ENCODE measurements around the gene DNAH17.
"Not testable (repeated sequence)": the region's sequence is repeated elsewhere in the genome, so short reads cannot be mapped to it uniquely, and the experiment has no call there.

Gene DNAH17

GRCh38 chr17:78476149-78476548, 101.0 kb downstream of the DNAH17 start:
- no peak for DNase-seq

- DNase-seq = no peak
These were observed 102.0 kb downstream of the DNAH17 start for GRCh38 chr17:78475211-78475610.

GRCh38 chr17:78474614-78475146, 102.5 kb downstream of the DNAH17 start:
- no peak for DNase-seq

GRCh38 chr17:78473951-78474613, 103.1 kb downstream of the DNAH17 start:
- DNase-seq = no peak

- DNase-seq = no peak
These were observed 104.9 kb downstream of the DNAH17 start for GRCh38 chr17:78472035-78472905.

GRCh38 chr17:78471635-78472034, 105.6 kb downstream of the DNAH17 start:
- DNase-seq = no peak

- DNase-seq = no peak
These were observed 107.8 kb downstream of the DNAH17 start for GRCh38 chr17:78469443-78469842.

GRCh38 chr17:78468366-78468765, 108.8 kb downstream of the DNAH17 start:
- DNase-seq = no peak

- DNase-seq = no peak
These were observed 110.1 kb downstream of the DNAH17 start for GRCh38 chr17:78466786-78467715.

- DNase-seq = not testable (repeated sequence)
These were observed 110.9 kb downstream of the DNAH17 start for GRCh38 chr17:78466109-78466785.

GRCh38 chr17:78462148-78462547, 115.0 kb downstream of the DNAH17 start:
- DNase-seq = no peak

GRCh38 chr17:78461799-78462053, 115.5 kb downstream of the DNAH17 start:
- DNase-seq = no peak

- no peak for DNase-seq
These were observed 116.0 kb downstream of the DNAH17 start for GRCh38 chr17:78460951-78461798.

GRCh38 chr17:78460176-78460675, 117.0 kb downstream of the DNAH17 start:
- no peak for DNase-seq

GRCh38 chr17:78459696-78460095, 117.5 kb downstream of the DNAH17 start:
- DNase-seq = no peak

GRCh38 chr17:78458736-78459335, 118.4 kb downstream of the DNAH17 start:
- DNase-seq = no peak

- no peak for DNase-seq
These were observed 119.1 kb downstream of the DNAH17 start for GRCh38 chr17:78458091-78458490.

- no peak for DNase-seq
These were observed 122.8 kb downstream of the DNAH17 start for GRCh38 chr17:78454346-78454745.

- no peak for DNase-seq
These were observed 125.4 kb downstream of the DNAH17 start for GRCh38 chr17:78451753-78452152.

- no peak for DNase-seq
These were observed 126.4 kb downstream of the DNAH17 start for GRCh38 chr17:78450696-78451345.

All from activated T-cell treated with anti-CD3 and anti-CD28 coated beads, Interleukin-2, amount 50 U/mL, for 1 hour (primary cell).